Sigmoid colon (tissue), 4 donors: Measurements from ENCODE around the gene INSIG1.

Experiments used
- EP300 ChIP-seq, 4 donors: sonication (generic); formaldehyde crosslinking; IDR thresholded peaks; one replicate each; pipeline ENCODE4 v1.6.1; 2017; ENCODE audit warnings: antibody characterized with exemption in 4 of 4
- POLR2A ChIP-seq, 2 donors: fragments of 450-650 bp; IDR thresholded peaks; one replicate each; pipeline ENCODE4 v1.6.1; 2016; ENCODE audit warnings: antibody characterized with exemption in 2 of 2, mild to moderate bottlenecking in 2 of 2, moderate library complexity in 2 of 2
- POLR2AphosphoS5 ChIP-seq, 4 donors: sonication (generic); formaldehyde crosslinking; IDR thresholded peaks; one replicate each; pipeline ENCODE4 v1.6.1; 2017; ENCODE audit warnings: antibody characterized with exemption in 4 of 4
- TF ChIP-seq, protein P1 (sequence below), 4 experiments: fragments of 450-650 bp in 3 of 4; fragments of 200-600 bp in 1 of 4; IDR thresholded peaks; one replicate each; pipeline ENCODE4 v1.5.1; 2016 to 2019; ENCODE audit warnings: antibody characterized with exemption in 4 of 4, mild to moderate bottlenecking in 3 of 4, moderate library complexity in 2 of 4

DNA sequence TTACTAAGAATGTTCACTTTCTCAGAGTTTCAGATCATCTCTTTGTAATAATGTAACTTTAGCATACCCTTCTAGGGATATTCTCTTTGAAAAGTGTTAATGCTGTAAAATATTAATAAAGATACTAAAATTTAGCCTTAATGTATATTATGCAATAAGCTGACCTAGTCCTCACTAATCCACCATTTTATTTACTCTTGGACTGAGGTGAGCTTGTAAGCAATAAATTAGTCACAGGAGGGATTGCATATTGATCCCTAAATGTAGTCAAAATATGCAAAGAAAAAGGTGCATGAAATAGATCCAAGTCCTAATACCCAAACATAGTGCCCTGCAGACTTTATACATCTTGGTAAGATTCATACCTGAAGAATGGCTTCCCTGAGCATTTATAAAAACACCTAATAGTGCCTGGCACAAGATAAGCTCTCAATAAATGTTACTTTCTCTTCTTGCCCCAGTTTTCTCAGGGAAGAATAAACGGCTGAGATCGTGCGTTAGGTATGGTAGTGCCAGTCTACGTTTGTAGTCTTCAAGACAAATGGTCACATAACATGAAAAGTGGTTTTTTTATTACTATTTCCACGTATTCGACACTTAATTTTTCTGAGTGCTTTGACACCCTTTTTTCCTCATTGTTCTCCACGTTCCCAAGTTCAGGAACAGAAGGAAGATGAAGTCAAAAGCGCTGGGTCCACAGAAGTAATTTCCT, 14.3 kb downstream of the INSIG1 start:
- TF ChIP-seq POLR2A (IDR thresholded peaks at IDR 0.05), result no peak
- no peak for TF ChIP-seq POLR2AphosphoS5 (IDR thresholded peaks at IDR 0.05)
- TF ChIP-seq, protein P1, sequence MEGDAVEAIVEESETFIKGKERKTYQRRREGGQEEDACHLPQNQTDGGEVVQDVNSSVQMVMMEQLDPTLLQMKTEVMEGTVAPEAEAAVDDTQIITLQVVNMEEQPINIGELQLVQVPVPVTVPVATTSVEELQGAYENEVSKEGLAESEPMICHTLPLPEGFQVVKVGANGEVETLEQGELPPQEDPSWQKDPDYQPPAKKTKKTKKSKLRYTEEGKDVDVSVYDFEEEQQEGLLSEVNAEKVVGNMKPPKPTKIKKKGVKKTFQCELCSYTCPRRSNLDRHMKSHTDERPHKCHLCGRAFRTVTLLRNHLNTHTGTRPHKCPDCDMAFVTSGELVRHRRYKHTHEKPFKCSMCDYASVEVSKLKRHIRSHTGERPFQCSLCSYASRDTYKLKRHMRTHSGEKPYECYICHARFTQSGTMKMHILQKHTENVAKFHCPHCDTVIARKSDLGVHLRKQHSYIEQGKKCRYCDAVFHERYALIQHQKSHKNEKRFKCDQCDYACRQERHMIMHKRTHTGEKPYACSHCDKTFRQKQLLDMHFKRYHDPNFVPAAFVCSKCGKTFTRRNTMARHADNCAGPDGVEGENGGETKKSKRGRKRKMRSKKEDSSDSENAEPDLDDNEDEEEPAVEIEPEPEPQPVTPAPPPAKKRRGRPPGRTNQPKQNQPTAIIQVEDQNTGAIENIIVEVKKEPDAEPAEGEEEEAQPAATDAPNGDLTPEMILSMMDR (IDR thresholded peaks at IDR 0.05), result no peak
- no peak for TF ChIP-seq EP300 (IDR thresholded peaks at IDR 0.05)
